HG03571 (cell line): ENCODE results near the gene EFHC2.

ENCODE experiments used
- ATAC-seq: cut with Tn5 transposase; IDR thresholded peaks from one replicate; pipeline ENCODE4 v1.9.1; 2021; ENCODE audit not compliant: unreplicated experiment

EFHC2 gene, protein sequence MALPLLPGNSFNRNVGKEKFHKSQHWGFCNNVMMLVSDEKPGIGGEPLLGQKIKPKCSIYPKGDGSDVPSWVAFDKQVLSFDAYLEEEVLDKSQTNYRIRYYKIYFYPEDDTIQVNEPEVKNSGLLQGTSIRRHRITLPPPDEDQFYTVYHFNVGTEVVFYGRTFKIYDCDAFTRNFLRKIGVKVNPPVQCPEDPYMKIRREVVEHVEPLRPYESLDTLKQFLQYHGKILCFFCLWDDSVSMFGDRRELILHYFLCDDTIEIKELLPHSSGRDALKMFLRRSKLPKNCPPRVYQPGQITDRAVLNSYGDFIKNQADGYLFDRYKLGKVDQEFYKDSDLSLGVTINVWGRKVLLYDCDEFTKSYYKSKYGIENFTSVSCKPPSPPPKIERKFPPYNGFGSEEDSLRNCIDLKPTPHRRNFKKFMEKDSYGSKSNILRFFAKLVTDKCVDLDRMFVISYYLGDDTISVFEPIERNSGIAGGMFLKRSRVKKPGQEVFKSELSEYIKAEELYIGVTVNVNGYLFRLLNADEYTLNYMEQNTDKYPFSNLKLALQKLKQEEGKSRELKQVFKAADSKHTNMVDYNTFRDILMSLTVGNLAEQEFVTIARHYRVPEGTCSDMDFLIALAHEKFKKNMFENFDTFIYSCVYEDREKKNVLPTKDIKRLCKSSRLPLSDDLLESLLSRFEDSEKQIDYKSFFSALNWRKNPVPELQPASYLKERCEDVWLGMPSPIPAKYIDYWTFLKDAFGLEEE

GRCh38 chrX:44343412-44344141 lies at the start of gene EFHC2:
TSS of gene EFHC2 (minus strand) at chrX:44343672. CDS start at chrX:44343588, 84 bp downstream.
- no peak for ATAC-seq

GRCh38 chrX:44392767-44393166 lies 49.3 kb upstream of the EFHC2 start:
- ATAC-seq: no peak

DNA sequence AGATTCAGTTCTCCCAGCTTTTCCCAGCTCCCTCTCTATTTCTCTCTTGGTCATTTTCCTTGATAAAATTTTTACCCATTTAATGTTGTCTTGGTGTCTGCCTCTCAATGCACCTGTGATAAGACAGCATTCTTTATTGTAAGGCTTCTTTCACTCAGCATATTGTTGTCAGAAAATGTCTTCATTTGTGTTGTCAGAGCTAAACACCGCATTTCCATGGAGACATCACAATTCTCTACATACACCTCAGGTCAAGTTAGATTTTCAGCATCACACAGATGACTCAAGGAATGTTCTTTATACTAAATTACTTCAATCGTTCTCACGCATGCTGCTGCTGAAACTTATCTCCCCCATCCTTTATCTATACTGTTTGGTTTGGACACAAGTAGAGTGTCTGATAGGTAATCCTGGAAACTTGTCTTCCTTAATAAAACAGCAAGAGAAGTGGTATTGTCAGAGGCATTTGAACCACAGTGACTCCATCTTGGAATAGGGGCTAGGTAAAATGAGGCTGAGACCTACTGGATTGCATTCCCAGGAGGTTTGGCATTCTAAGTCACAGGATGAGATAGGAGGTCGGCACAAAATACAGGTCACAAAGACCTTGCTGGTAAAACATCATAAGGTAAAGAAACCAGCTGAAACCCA lies 41.3 kb upstream of the EFHC2 start:
- no peak for ATAC-seq

- ATAC-seq: no peak
Measured at GRCh38 chrX:44382871-44383270, 39.4 kb upstream of the EFHC2 start.

DNA sequence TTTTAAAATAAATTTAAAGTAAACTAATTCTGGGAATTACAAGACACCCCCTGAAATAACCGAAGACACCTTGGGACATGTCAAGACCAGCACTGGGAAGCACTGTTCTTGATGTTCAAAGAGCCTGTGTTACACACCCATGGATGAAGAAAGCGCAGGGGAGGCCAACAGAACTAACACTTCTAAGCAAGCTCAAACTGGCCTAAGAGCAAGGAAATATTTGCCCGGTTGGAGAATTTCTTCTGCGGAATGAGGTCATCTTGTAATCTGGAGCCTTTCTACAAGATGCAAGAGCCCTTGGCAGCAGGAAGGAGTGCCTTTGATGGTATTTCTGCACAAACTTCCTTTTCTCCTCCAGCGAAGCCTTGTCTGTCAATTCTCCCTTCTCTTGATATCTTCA lies 9.3 kb upstream of the EFHC2 start:
- ATAC-seq: no peak

DNA sequence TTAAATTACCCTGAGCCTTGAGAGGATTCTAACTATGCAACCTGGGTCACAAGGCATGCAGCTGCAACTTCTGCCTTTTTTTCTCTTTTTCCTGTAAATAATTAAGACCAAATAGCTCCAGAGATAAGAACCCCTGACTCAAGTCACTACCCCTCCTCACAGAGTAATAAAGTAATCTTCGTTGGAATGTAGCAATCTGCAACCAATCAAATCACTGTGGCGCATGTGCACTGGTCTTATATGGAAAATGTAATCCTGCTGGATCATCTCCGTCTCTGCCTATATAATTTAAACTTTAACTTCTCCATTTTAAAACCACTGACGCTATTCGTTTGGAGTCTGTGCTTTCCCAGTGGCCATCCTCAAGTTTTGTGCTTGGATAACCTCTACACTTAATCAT lies 6.1 kb upstream of the EFHC2 start:
- ATAC-seq: no peak

DNA sequence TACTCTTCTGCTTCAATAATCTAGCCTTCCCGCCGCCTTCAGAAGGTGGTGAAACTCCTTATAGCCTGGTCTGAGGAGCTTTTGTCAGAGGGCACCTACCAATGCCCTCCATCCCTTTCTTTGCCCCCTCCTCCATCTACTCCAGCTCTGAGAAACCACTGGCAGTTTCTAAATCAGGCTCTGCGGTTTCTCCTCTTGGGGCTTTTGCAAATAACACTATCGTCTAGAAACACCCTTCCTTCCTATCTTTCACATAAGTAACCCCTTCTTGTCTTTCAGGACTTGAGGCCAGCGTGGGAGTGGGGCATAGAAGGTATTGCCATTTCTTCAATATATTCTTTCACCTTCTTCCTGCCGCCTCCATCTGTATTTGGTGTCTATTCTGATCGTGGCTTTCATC lies 1.2 kb upstream of the EFHC2 start:
- no peak for ATAC-seq

DNA sequence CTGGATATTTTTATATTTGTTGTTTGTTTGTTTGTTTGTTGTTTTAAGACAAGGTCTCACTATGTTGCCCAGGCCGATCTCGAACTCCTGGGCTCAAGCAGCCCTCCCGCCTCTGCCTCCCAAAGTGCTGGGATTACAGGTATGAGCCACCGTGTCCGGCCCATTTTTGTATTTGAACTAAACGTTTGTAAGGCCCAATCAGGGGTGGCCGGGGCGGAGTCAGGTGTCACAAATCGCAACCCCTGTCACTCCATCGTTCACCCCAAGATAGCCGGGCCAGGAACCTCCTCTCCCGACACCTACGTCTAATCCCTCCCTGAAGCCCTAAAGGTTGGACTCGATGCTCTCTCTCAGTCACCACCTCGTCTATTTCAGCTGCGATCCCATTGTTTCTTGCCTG lies 722 bp upstream of the EFHC2 start:
- ATAC-seq: no peak

DNA sequence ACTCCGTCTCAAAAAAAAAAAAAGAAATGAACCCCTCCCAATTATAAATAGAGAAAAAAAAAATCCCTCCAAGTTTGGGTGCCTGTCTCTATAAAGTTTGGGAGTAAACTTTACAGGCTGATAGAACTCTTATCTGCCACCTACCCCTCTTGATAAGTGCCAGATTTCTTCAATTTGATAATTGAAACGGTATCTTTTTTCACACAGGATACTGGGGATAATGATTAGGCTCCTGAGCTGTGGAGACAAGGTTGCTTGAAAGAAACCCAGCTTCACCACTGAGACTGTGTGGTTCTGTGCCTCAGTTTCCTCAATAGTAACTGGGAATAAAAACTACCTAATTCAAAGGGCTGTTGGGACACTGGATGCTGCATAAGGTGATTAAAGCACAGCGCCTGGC lies 606 bp downstream of the EFHC2 start:
- ATAC-seq: no peak

DNA sequence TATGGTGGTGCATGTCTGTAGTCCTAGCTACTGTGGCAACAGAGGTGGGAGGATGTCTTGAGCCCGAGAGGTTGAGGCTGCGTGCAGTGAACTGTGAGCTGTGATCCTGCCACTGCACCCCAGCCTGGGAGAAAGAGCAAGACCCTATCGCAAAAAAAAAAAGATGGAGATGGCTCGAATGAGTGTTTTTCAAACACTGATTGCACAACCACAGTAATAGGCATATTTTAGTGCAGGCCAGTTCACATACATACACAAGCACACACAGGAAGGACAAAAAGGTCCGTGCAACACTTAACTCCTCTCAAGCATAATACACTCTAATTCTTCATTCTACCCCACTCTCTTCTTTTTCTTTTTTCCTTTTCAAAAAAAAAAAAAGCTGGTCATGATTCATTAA lies 5.1 kb downstream of the EFHC2 start:
- ATAC-seq: no peak

DNA sequence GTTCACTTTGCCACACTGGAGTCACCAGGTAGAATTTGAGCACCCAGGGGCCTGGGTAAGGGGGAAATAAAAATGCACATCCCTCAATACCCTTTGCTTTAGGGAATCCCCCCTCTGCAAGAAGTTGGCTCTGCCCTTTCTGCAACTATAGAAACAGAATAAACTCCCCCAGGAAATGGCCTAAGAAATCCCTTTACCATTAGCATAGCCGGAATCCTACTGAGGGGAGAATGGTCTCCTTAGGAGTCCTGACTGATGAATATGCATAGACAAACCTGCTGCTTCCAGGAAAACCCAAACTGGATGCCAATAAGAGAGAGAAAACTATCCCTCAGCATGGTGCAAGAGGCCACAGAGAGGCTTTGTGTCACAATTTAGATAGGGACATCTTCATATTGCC lies 11.0 kb downstream of the EFHC2 start:
- ATAC-seq: no peak

- ATAC-seq: no peak
Measured at GRCh38 chrX:44330227-44330626, 13.2 kb downstream of the EFHC2 start.

- ATAC-seq: no peak
Measured at GRCh38 chrX:44319550-44319949, 23.9 kb downstream of the EFHC2 start.

GRCh38 chrX:44317181-44317580 lies 26.3 kb downstream of the EFHC2 start:
- ATAC-seq: no peak

GRCh38 chrX:44314808-44315207 lies 28.7 kb downstream of the EFHC2 start:
- ATAC-seq: no peak

GRCh38 chrX:44314259-44314734 lies 29.2 kb downstream of the EFHC2 start:
- no peak for ATAC-seq

- ATAC-seq: no peak
Measured at GRCh38 chrX:44312421-44312820, 31.1 kb downstream of the EFHC2 start.

GRCh38 chrX:44310227-44310626 lies 33.2 kb downstream of the EFHC2 start:
- no peak for ATAC-seq

DNA sequence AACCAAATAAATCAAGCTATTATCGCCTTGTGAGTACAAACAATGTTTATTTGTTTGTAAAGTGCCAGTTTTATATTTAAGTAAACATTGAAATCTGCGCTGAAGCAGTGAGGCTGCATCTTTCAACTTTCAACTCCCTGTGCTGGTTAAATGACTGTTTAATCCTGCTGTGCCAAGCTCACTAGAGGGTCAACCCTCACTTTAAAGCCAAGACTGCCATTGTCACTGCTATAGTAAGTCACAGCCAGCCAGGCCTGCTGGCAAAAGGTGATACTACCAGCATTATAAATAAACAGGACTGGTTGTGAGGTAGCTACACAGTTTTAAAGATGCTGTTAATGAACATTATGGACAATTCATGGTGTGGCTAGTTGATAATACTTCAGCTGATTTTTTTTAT lies 34.6 kb downstream of the EFHC2 start:
- no peak for ATAC-seq

GRCh38 chrX:44306356-44306755 lies 37.1 kb downstream of the EFHC2 start:
- ATAC-seq: no peak

GRCh38 chrX:44305921-44306320 lies 37.6 kb downstream of the EFHC2 start:
- ATAC-seq: no peak
